PC-9 (cell line): Measurements from ENCODE around the gene SNORC. TPM values are rescaled to one million over a fixed set of nuclear protein-coding genes. Genes with fewer than 3 reads are reported as not detected.
A peak's percentile ranks its signal among the peaks of the same experiment; 100 is the strongest.

ENCODE experiments used
- BruUV-seq: library from RNA; stranded (reverse); fragments of 400-500 nt; replicated peaks from 2 replicates; lab custom pipeline; 2021; lab: Mats Ljungman, UMichigan
- CTCF ChIA-PET: fragments of 300-600 bp; sonication (Branson Sonifier 250); formaldehyde crosslinking; loops from one replicate; lab custom pipeline; 2022; ENCODE audit warnings: antibody characterized with exemption; lab: Charles Lee
- POLR2A ChIA-PET: fragments of 300-600 bp; sonication (Branson Sonifier 250); formaldehyde crosslinking; loops from one replicate; lab custom pipeline; 2022; ENCODE audit warnings: antibody characterized with exemption; ENCODE audit not compliant: unreplicated experiment; lab: Charles Lee
- DNase-seq, 2 experiments: peaks; one replicate each; pipeline versions ENCODE4 v3.0.0 to v3.0.0-alpha.2; 2015 to 2022; ENCODE audit warnings: mixed read lengths in 1 of 2
- H2AFZ ChIP-seq: fragments of 200-600 bp; sonication (generic); 2 replicates; pipeline ENCODE4 v1.8.1; 2017; ENCODE audit warnings: antibody characterized with exemption
- H3F3A ChIP-seq: fragments of 200-600 bp; sonication (generic); 2 replicates; pipeline ENCODE4 v1.8.1; 2017; ENCODE audit warnings: antibody characterized with exemption, mild to moderate bottlenecking, low read depth; ENCODE audit not compliant: insufficient read depth
- H3K27ac ChIP-seq: fragments of 200-600 bp; sonication (generic); 2 replicates; pipeline ENCODE4 v1.6.1; 2016; ENCODE audit warnings: mixed run types
- H3K27me3 ChIP-seq: fragments of 200-600 bp; sonication (generic); 2 replicates; pipeline ENCODE4 v1.6.1; 2016; ENCODE audit warnings: low read depth, mixed run types; ENCODE audit not compliant: insufficient read depth
- H3K36me3 ChIP-seq: fragments of 200-600 bp; sonication (generic); 2 replicates; pipeline ENCODE4 v1.6.1; 2016; ENCODE audit warnings: low read depth, mixed run types
- H3K4me1 ChIP-seq: fragments of 200-600 bp; sonication (generic); replicated peaks from 2 replicates; pipeline ENCODE4 v1.6.1; 2016; ENCODE audit warnings: mixed run types; ENCODE audit not compliant: insufficient read depth
- H3K4me2 ChIP-seq: fragments of 200-600 bp; sonication (generic); 2 replicates; pipeline ENCODE4 v1.6.1; 2017; ENCODE audit warnings: mixed run types
- H3K4me3 ChIP-seq: fragments of 200-600 bp; sonication (generic); 2 replicates; pipeline ENCODE4 v1.6.1; 2016; ENCODE audit warnings: mixed run types
- H3K79me2 ChIP-seq: fragments of 200-600 bp; sonication (generic); 2 replicates; pipeline ENCODE4 v1.6.1; 2017; ENCODE audit warnings: low read depth, mixed run types
- H3K9me2 ChIP-seq: fragments of 200-600 bp; sonication (generic); 2 replicates; pipeline ENCODE4 v1.8.1; 2017; ENCODE audit warnings: mild to moderate bottlenecking; ENCODE audit not compliant: insufficient read depth
- H3K9me3 ChIP-seq: fragments of 200-600 bp; sonication (generic); 2 replicates; pipeline ENCODE4 v1.8.1; 2016; ENCODE audit warnings: low read depth; ENCODE audit not compliant: insufficient read depth
- H4K20me1 ChIP-seq: fragments of 200-600 bp; sonication (generic); 2 replicates; pipeline ENCODE4 v1.8.1; 2017; ENCODE audit not compliant: insufficient read depth
- EZH2 ChIP-seq: fragments of 200-600 bp; sonication (generic); IDR thresholded peaks from 2 replicates; pipeline ENCODE4 v1.8.0; 2017; ENCODE audit warnings: antibody characterized with exemption, low read depth
- intact Hi-C: fragments of 100-400 bp; cut with micrococcal nuclease; formaldehyde crosslinking; loops from one replicate; pipeline ENCODE4 v1.10.0; 2022; ENCODE audit not compliant: unreplicated experiment
- total RNA-seq: library from RNA; stranded (reverse); gene quantifications from 2 replicates; pipeline ENCODE4 v1.2.3, GENCODE V29; 2021
- TF ChIP-seq, protein P1 (sequence below): fragments of 200-600 bp; sonication (generic); conservative IDR thresholded peaks from 2 replicates; pipeline ENCODE4 v1.6.1; 2017; ENCODE audit warnings: mixed run types, antibody characterized with exemption, mild to moderate bottlenecking, moderate library complexity

Gene SNORC
- total RNA-seq, 1 experiment from 2014 or later = 10.4 TPM

- Histone ChIP-seq H3K4me2 (peak overlapping the region; percentile 35), H2AFZ (no peak overlapping the region), H3K9me2 (no peaks in the 10 kb centered on the region), H3K27ac (peak overlapping the region; percentile 45), H3K36me3 (peaks cover 38% of the 10 kb centered on the region), H3F3A (peaks cover 49% of the 10 kb centered on the region), H3K4me3 (no peak overlapping the region), H3K27me3 (no peaks in the 10 kb centered on the region), H3K4me1 (peaks cover 24% of the 10 kb centered on the region), H3K79me2 (no peaks in the 10 kb centered on the region), H4K20me1 (peaks cover 2% of the 10 kb centered on the region), H3K9me3 (no peaks in the 10 kb centered on the region)
- ChIA-PET POLR2A (no interaction called here), CTCF (no interaction called here)
- TF ChIP-seq, protein P1, sequence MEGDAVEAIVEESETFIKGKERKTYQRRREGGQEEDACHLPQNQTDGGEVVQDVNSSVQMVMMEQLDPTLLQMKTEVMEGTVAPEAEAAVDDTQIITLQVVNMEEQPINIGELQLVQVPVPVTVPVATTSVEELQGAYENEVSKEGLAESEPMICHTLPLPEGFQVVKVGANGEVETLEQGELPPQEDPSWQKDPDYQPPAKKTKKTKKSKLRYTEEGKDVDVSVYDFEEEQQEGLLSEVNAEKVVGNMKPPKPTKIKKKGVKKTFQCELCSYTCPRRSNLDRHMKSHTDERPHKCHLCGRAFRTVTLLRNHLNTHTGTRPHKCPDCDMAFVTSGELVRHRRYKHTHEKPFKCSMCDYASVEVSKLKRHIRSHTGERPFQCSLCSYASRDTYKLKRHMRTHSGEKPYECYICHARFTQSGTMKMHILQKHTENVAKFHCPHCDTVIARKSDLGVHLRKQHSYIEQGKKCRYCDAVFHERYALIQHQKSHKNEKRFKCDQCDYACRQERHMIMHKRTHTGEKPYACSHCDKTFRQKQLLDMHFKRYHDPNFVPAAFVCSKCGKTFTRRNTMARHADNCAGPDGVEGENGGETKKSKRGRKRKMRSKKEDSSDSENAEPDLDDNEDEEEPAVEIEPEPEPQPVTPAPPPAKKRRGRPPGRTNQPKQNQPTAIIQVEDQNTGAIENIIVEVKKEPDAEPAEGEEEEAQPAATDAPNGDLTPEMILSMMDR = no peak
- TF ChIP-seq EZH2 = no peak
- intact Hi-C loops = loop anchor here (5.0 kb wide), 1 partner anchor 414 kb away; the partner anchor contains the start of gene ATG16L1
- BruUV-seq = no TSS peak
- DNase-seq = peak; percentile 44 to 85
Measured at GRCh38 chr2:232838406-232838874, 31.6 kb upstream of the SNORC start.

DNA sequence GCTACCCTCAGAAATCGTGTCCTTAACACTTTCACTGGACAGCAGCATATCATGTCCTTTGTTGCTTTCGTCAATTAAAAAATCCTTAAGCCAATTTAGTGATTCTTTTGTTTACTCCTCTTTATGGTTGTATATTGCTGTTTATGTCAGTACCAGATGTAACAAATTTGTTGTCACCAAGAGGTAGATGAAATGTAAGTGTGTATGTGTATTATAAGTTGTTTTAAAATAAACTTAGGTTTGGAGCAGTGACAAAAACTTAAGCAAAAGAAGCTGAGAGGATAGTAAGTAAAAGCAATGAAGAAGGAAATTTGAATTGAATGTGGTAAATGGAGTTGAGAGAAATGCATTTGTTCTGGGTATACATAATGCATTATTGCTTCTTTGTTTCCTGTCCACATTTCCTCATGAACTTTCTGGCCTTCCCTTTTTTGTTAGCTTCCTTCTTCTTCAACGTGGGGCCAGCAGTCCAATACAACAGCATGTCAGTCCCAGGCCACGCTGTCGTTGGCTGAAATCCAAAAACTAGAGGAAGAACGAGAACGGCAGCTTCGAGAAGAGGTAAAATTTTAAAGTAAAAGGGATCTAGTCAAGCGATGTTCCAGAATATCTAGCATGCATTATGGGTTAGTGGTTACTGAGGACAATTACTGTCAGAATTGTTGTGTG is 30.5 kb upstream of the SNORC start:
- TF ChIP-seq EZH2 = no peak
- TF ChIP-seq, protein P1 = no peak
- no peak overlapping the region for H3K4me3 ChIP-seq
- intact Hi-C loops = loop anchor here (5.0 kb wide), 1 partner anchor 413 kb away; the partner anchor contains the start of gene ATG16L1
- no TSS peak for BruUV-seq
- no peaks in the 10 kb centered on the region for H3K27me3 ChIP-seq
- H3F3A ChIP-seq = peaks cover 48% of the 10 kb centered on the region
- no peak for DNase-seq
- no peaks in the 10 kb centered on the region for H3K79me2 ChIP-seq
- no peaks in the 10 kb centered on the region for H3K9me3 ChIP-seq
- POLR2A ChIA-PET = interaction anchor here (0.6 kb wide), 1 partner anchor 149 kb away, joined by 7 read pairs; no protein-coding TSS in a partner anchor
- no peaks in the 10 kb centered on the region for H3K9me2 ChIP-seq
- H3K36me3 ChIP-seq = peaks cover 44% of the 10 kb centered on the region
- no peak overlapping the region for H2AFZ ChIP-seq
- no peak overlapping the region for H3K27ac ChIP-seq
- no peaks in the 10 kb centered on the region; the same call in 1 of the 2 replicates for H4K20me1 ChIP-seq
- CTCF ChIA-PET = no interaction called here
- H3K4me1 ChIP-seq = peaks cover 24% of the 10 kb centered on the region
- H3K4me2 ChIP-seq = no peak overlapping the region

DNA sequence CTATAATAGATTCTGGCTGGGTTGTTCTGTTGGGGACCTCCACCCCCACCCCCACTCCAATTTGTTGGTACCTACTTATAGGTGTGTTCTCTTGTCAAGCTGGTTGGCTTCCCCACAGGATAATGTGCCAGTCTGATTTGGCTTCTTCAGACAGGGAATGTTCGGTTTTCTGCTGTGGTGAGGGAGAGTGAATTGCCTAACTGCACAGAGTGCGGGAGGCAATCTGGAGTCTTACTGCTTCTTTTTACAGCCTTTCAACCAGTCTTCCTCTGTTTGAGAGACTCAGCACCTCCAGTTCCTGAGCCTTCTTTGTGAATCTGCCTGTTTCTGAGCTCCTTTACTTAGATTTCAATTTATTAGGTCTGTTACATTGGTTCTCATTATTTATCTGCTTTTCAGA is 27.4 kb upstream of the SNORC start:
- peaks cover 29% of the 10 kb centered on the region for H3F3A ChIP-seq
- no peak overlapping the region for H3K27ac ChIP-seq
- H3K36me3 ChIP-seq = peaks cover 59% of the 10 kb centered on the region
- ChIA-PET POLR2A (interaction anchor here (0.6 kb wide), 1 partner anchor 112 kb away, joined by 4 read pairs; no protein-coding TSS in a partner anchor), CTCF (interaction anchor here (0.6 kb wide), 1 partner anchor 237 kb away, joined by 6 read pairs; no protein-coding TSS in a partner anchor)
- TF ChIP-seq EZH2 = no peak
- TF ChIP-seq, protein P1 = no peak
- no peaks in the 10 kb centered on the region for H3K27me3 ChIP-seq
- no peaks in the 10 kb centered on the region for H3K9me2 ChIP-seq
- H2AFZ ChIP-seq = no peak overlapping the region
- H3K4me1 ChIP-seq = peaks cover 17% of the 10 kb centered on the region
- DNase-seq = no peak
- no peaks in the 10 kb centered on the region for H3K9me3 ChIP-seq
- H3K4me2 ChIP-seq = no peak overlapping the region
- no peaks in the 10 kb centered on the region for H3K79me2 ChIP-seq
- no TSS peak for BruUV-seq
- H4K20me1 ChIP-seq = no peaks in the 10 kb centered on the region; the same call in 1 of the 2 replicates
- H3K4me3 ChIP-seq = no peak overlapping the region
- intact Hi-C loops = no loop called here
